ENCODE data around the gene TVP23A. TPM values are rescaled to one million over a fixed set of nuclear protein-coding genes. Genes with fewer than 3 reads are reported as not detected.

TVP23A gene
- total and polyA plus RNA-seq, 2 donors (not counting 1 experiment from before 2014, with no cell fraction given) = 0.37 to 3.2 TPM

GRCh38 chr16:10868104-10868595 lies 49.6 kb upstream of the TVP23A start:
- intact Hi-C loops (cut with micrococcal nuclease) = loop anchor here (1.0 to 5.0 kb wide), 7 partner anchors 8 to 125 kb away; partner anchors contain the start of gene NUBP1
- Histone ChIP-seq H3K9ac (ENCODE audit: low read length) (peak overlapping the region; percentile 50), H3K4me1 (ENCODE audit: control insufficient read depth in 2 of 2, insufficient read depth in 2 of 2, low read length in 2 of 2) (peaks cover 83 to 90% of the 10 kb centered on the region in 2 donors), H3K27ac (ENCODE audit: low read length in 2 of 2) (peak overlapping the region; percentile 91 to 92), H3K9me3 (ENCODE audit: control extremely low read depth in 1 of 3, control insufficient read depth in 2 of 3, insufficient read depth in 1 of 3, low read length in 2 of 3) (peaks cover 0 to 2% (median under 1%) of the 10 kb centered on the region in 3 donors), H2AFZ (ENCODE audit: insufficient read depth, low read depth, low read length, poor library complexity, severe bottlenecking) (peak overlapping the region; percentile 3), H3K4me2 (replicated peaks; ENCODE audit: low read depth, low read length, poor library complexity, severe bottlenecking) (peak overlapping the region; percentile 80), H3K79me2 (ENCODE audit: control insufficient read depth, insufficient read depth, low read length) (peaks cover 22% of the 10 kb centered on the region), H4K20me1 (ENCODE audit: control insufficient read depth, insufficient read depth, low read length, poor library complexity, severe bottlenecking) (no peaks in the 10 kb centered on the region), H3K27me3 (replicated peaks in 1 of 4; ENCODE audit: control extremely low read depth in 1 of 4, control insufficient read depth in 3 of 4, insufficient read depth in 4 of 4, low read length in 3 of 4) (no peaks in the 10 kb centered on the region), H3K4me3 (ENCODE audit: control extremely low read depth in 1 of 5, extremely low read depth in 1 of 5, insufficient read depth in 1 of 5, low read depth in 2 of 5, low read length in 4 of 5) (peak overlapping the region; percentile 2 to 40 (median 31)), H3K36me3 (replicated peaks in 1 of 2; ENCODE audit: control extremely low read depth in 1 of 2, control insufficient read depth in 1 of 2, extremely low read depth in 1 of 2, insufficient read depth in 2 of 2, low read length in 1 of 2) (no peaks in the 10 kb centered on the region)
- CTCF ChIA-PET = interaction anchor here (0.8 to 7.7 kb wide), 14 partner anchors 10 to 131 kb away, joined by 3 to 67 read pairs (median 5); partner anchors contain the start of genes CIITA and NUBP1
- TF ChIP-seq CTCF (IDR thresholded peaks at IDR 0.05) (no peak), EZH2 (IDR thresholded peaks at IDR 0.05; ENCODE audit: borderline replicate concordance, insufficient read depth, low read depth, low read length, poor library complexity, severe bottlenecking) (no peak)
- Mint-ChIP-seq H3K27ac (peak overlapping the region; percentile 93), H3K27me3 (no peaks in the 10 kb centered on the region), H3K4me1 (peaks cover 91% of the 10 kb centered on the region), H3K4me3 (peak overlapping the region; percentile 83), H3K9me3 (ENCODE audit: insufficient read depth) (no peaks in the 10 kb centered on the region)
- POLR2A ChIA-PET = interaction anchor here (0.7 to 5.6 kb wide), 12 partner anchors 9 to 124 kb away, joined by 3 to 66 read pairs (median 6); partner anchors contain the start of genes CIITA and NUBP1
- no peak for ATAC-seq (ENCODE audit: low read depth)
- 17% methylated on average over 5 of the region's 6 CpGs for WGBS (ENCODE audit: insufficient coverage)
- no peak for DNase-seq

GRCh38 chr16:10867199-10867598 lies 48.6 kb upstream of the TVP23A start:
- POLR2A ChIA-PET = interaction anchor here (0.6 to 5.6 kb wide), 5 partner anchors 10 to 36 kb away, joined by 3 to 66 read pairs (median 6); partner anchors contain the start of gene CIITA
- Histone ChIP-seq H3K36me3 (replicated peaks in 1 of 2; ENCODE audit: control extremely low read depth in 1 of 2, control insufficient read depth in 1 of 2, extremely low read depth in 1 of 2, insufficient read depth in 2 of 2, low read length in 1 of 2) (no peaks in the 10 kb centered on the region), H2AFZ (ENCODE audit: insufficient read depth, low read depth, low read length, poor library complexity, severe bottlenecking) (peak overlapping the region; percentile 38), H3K4me3 (ENCODE audit: control extremely low read depth in 1 of 5, extremely low read depth in 1 of 5, insufficient read depth in 1 of 5, low read depth in 2 of 5, low read length in 4 of 5) (peak overlapping the region in 3 of 5 experiments; percentile 13 to 39 (median 38)), H3K9ac (ENCODE audit: low read length) (peak overlapping the region; percentile 33), H3K9me3 (ENCODE audit: control extremely low read depth in 1 of 3, control insufficient read depth in 2 of 3, insufficient read depth in 1 of 3, low read length in 2 of 3) (peaks cover 0 to 2% (median 2%) of the 10 kb centered on the region in 3 donors), H3K27me3 (replicated peaks in 1 of 4; ENCODE audit: control extremely low read depth in 1 of 4, control insufficient read depth in 3 of 4, insufficient read depth in 4 of 4, low read length in 3 of 4) (no peaks in the 10 kb centered on the region), H3K27ac (ENCODE audit: low read length in 2 of 2) (peak overlapping the region; percentile 91 to 92), H3K79me2 (ENCODE audit: control insufficient read depth, insufficient read depth, low read length) (peaks cover 14% of the 10 kb centered on the region), H3K4me1 (ENCODE audit: control insufficient read depth in 2 of 2, insufficient read depth in 2 of 2, low read length in 2 of 2) (peaks cover 83 to 85% of the 10 kb centered on the region in 2 donors), H4K20me1 (ENCODE audit: control insufficient read depth, insufficient read depth, low read length, poor library complexity, severe bottlenecking) (no peaks in the 10 kb centered on the region), H3K4me2 (replicated peaks; ENCODE audit: low read depth, low read length, poor library complexity, severe bottlenecking) (peak overlapping the region; percentile 80)
- ATAC-seq (ENCODE audit: low read depth) = no peak
- CTCF ChIA-PET = interaction anchor here (0.7 to 7.7 kb wide), 10 partner anchors 10 to 352 kb away, joined by 3 to 67 read pairs (median 4); partner anchors contain the start of gene CIITA
- Mint-ChIP-seq H3K4me3 (peak overlapping the region; percentile 78), H3K27me3 (no peaks in the 10 kb centered on the region), H3K4me1 (peaks cover 93% of the 10 kb centered on the region), H3K9me3 (ENCODE audit: insufficient read depth) (no peaks in the 10 kb centered on the region), H3K27ac (peak overlapping the region; percentile 93)
- DNase-seq = peak; percentile 64
- intact Hi-C loops (cut with micrococcal nuclease) = loop anchor here (2.0 to 5.0 kb wide), 2 partner anchors 54 to 75 kb away; no protein-coding TSS in a partner anchor
- no peak for TF ChIP-seq CTCF (IDR thresholded peaks at IDR 0.05)
- TF ChIP-seq EZH2 (IDR thresholded peaks at IDR 0.05; ENCODE audit: borderline replicate concordance, insufficient read depth, low read depth, low read length, poor library complexity, severe bottlenecking) = no peak
- 0% methylated on average over 3 of the region's 6 CpGs for WGBS (ENCODE audit: insufficient coverage)
